NCI-H128 (cell line): ENCODE data around the gene MTG1.
"Not testable (repeated sequence)": the region's sequence is repeated elsewhere in the genome, so short reads cannot be mapped to it uniquely, and the experiment has no call there.

Experiments used
- DNase-seq: peaks from one replicate; lab custom pipeline; 2025; ENCODE audit not compliant: unreplicated experiment; lab: John Stamatoyannopoulos, UW

MTG1 gene

GRCh38 chr10:133460208-133460769, 66.3 kb downstream of the MTG1 start:
- no peak for DNase-seq

GRCh38 chr10:133461027-133461426, 67.1 kb downstream of the MTG1 start:
- no peak for DNase-seq

GRCh38 chr10:133461841-133462240, 67.9 kb downstream of the MTG1 start:
- DNase-seq: no peak

GRCh38 chr10:133462512-133463305, 68.8 kb downstream of the MTG1 start:
- no peak for DNase-seq

- DNase-seq: no peak
Measured at GRCh38 chr10:133464582-133465031, 70.7 kb downstream of the MTG1 start.

GRCh38 chr10:133465191-133465949, 71.4 kb downstream of the MTG1 start:
- DNase-seq: no peak

- DNase-seq: no peak
Measured at GRCh38 chr10:133465950-133466474, 72.1 kb downstream of the MTG1 start.

GRCh38 chr10:133466683-133467275, 72.8 kb downstream of the MTG1 start:
- no peak for DNase-seq

- no peak for DNase-seq
Measured at GRCh38 chr10:133467286-133467911, 73.4 kb downstream of the MTG1 start.

GRCh38 chr10:133469205-133469604, 75.2 kb downstream of the MTG1 start:
- not testable (repeated sequence) for DNase-seq

- no peak for DNase-seq
Measured at GRCh38 chr10:133471300-133472109, 77.5 kb downstream of the MTG1 start.
